ENCODE measurements around the gene GNB3.

GRCh38 chr12:6817662-6818157, 23.0 kb upstream of the GNB3 start:
- TF ChIP-seq GATA3 (IDR thresholded peaks at IDR 0.05; ENCODE audit: low read depth, low read length) (no peak), GATA2 (IDR thresholded peaks at IDR 0.05; ENCODE audit: low read depth, low read length) (no peak)
